IMR-90 (cell line): ENCODE measurements around the gene CPED1. TPM values are rescaled to one million over a fixed set of nuclear protein-coding genes. Genes with fewer than 3 reads are reported as not detected.
"Not testable (repeated sequence)": the region's sequence is repeated elsewhere in the genome, so short reads cannot be mapped to it uniquely, and the experiment has no call there.

ENCODE experiments used
- ATAC-seq: fragments of 200-7000 bp; cut with Tn5 transposase; 2 replicates; pipeline ENCODE4 v1.9.1; 2020; ENCODE audit warnings: low read depth, mild to moderate bottlenecking, moderate library complexity
- BruUV-seq: library from RNA; stranded (reverse); fragments of 400-500 nt; replicated peaks from 2 replicates; lab custom pipeline; 2021; lab: Mats Ljungman, UMichigan
- CTCF ChIA-PET: fragments of 300-600 bp; formaldehyde crosslinking; extraction: SDS; loops from one replicate; lab custom pipeline; 2021; ENCODE audit warnings: antibody characterized with exemption; lab: Yijun Ruan, JAX
- POLR2A ChIA-PET: fragments of 300-600 bp; sonication (Branson Sonifier 250); formaldehyde crosslinking; loops from one replicate; lab custom pipeline; 2022; ENCODE audit warnings: antibody characterized with exemption; ENCODE audit not compliant: unreplicated experiment; lab: Charles Lee
- DNase-seq: peaks from one replicate; pipeline ENCODE4 v3.0.0; 2013
- H2AFZ ChIP-seq: replicated peaks from 2 replicates; pipeline ENCODE3; 2013; ENCODE audit warnings: low read length, mild to moderate bottlenecking; ENCODE audit not compliant: poor library complexity
- H2AK5ac ChIP-seq: 2 replicates; pipeline ENCODE4 v1.6.1; 2013; ENCODE audit warnings: low read depth, low read length, inconsistent platforms
- H2AK9ac ChIP-seq: replicated peaks from 2 replicates; pipeline ENCODE3; 2013; ENCODE audit warnings: mild to moderate bottlenecking, low read depth, low read length, moderate library complexity; ENCODE audit not compliant: poor library complexity
- H2BK120ac ChIP-seq: 2 replicates; pipeline ENCODE4 v1.6.1; 2013; ENCODE audit warnings: low read depth, low read length, inconsistent platforms
- H2BK15ac ChIP-seq: 3 replicates; pipeline ENCODE4 v1.6.1; 2013; ENCODE audit warnings: low read depth, low read length, inconsistent platforms
- H2BK20ac ChIP-seq: 2 replicates; pipeline ENCODE4 v1.6.1; 2013; ENCODE audit warnings: low read depth, mild to moderate bottlenecking, inconsistent platforms, low read length, moderate library complexity
- H2BK5ac ChIP-seq: 2 replicates; pipeline ENCODE4 v1.6.1; 2013; ENCODE audit warnings: mild to moderate bottlenecking, low read depth, low read length, inconsistent platforms; ENCODE audit not compliant: poor library complexity, severe bottlenecking
- H3K14ac ChIP-seq: replicated peaks from 2 replicates; pipeline ENCODE4 v1.6.1; 2013; ENCODE audit warnings: low read depth, low read length, inconsistent platforms
- H3K18ac ChIP-seq: 2 replicates; pipeline ENCODE4 v1.6.1; 2013; ENCODE audit warnings: low read depth, low read length, control low read depth
- H3K23ac ChIP-seq: 2 replicates; pipeline ENCODE4 v1.6.1; 2013; ENCODE audit warnings: low read depth, low read length, inconsistent platforms
- H3K27ac ChIP-seq: 2 replicates; pipeline ENCODE4 v1.5.1; 2013; ENCODE audit warnings: mild to moderate bottlenecking, control low read depth, low read length; ENCODE audit not compliant: insufficient read depth
- H3K27me3 ChIP-seq: 2 replicates; pipeline ENCODE4 v1.6.1; 2013; ENCODE audit warnings: low read length; ENCODE audit not compliant: control insufficient read depth, insufficient read depth
- H3K36me3 ChIP-seq: 2 replicates; pipeline ENCODE4 v1.6.1; 2013; ENCODE audit warnings: low read length, mixed read lengths; ENCODE audit not compliant: control insufficient read depth, insufficient read depth
- H3K4ac ChIP-seq: 2 replicates; pipeline ENCODE4 v1.6.1; 2013; ENCODE audit warnings: low read depth, low read length, inconsistent platforms
- H3K4me1 ChIP-seq: 2 replicates; pipeline ENCODE4 v1.6.1; 2013; ENCODE audit warnings: low read length, mixed read lengths; ENCODE audit not compliant: control insufficient read depth, insufficient read depth
- H3K4me2 ChIP-seq: 2 replicates; pipeline ENCODE4 v1.6.1; 2013; ENCODE audit warnings: low read depth, mild to moderate bottlenecking, control low read depth, low read length, moderate library complexity
- H3K4me3 ChIP-seq: 2 replicates; pipeline ENCODE4 v1.5.1; 2013; ENCODE audit warnings: low read depth, mild to moderate bottlenecking, control low read depth, low read length, moderate library complexity; ENCODE audit not compliant: insufficient read depth
- H3K56ac ChIP-seq: 2 replicates; pipeline ENCODE4 v1.6.1; 2013; ENCODE audit warnings: low read length, inconsistent platforms; ENCODE audit not compliant: insufficient read depth; ENCODE audit errors: extremely low read depth
- H3K79me1 ChIP-seq, 2 experiments: 2 replicates each; pipeline ENCODE4 v1.6.1; 2013; ENCODE audit warnings: low read length in 2 of 2, inconsistent platforms in 1 of 2, low read depth in 1 of 2
- H3K9ac ChIP-seq: 2 replicates; pipeline ENCODE4 v1.6.1; 2013; ENCODE audit warnings: low read depth, low read length, control low read depth
- H3K9me1 ChIP-seq: 2 replicates; pipeline ENCODE4 v1.6.1; 2013; ENCODE audit warnings: low read length, inconsistent platforms; ENCODE audit not compliant: insufficient read depth
- H3K9me3 ChIP-seq: 2 replicates; pipeline ENCODE4 v1.6.1; 2013; ENCODE audit warnings: low read length; ENCODE audit not compliant: control insufficient read depth, insufficient read depth
- H4K20me1 ChIP-seq: 2 replicates; pipeline ENCODE4 v1.6.1; 2013; ENCODE audit warnings: low read length, inconsistent platforms; ENCODE audit not compliant: insufficient read depth
- H4K5ac ChIP-seq: 2 replicates; pipeline ENCODE4 v1.6.1; 2013; ENCODE audit warnings: mild to moderate bottlenecking, low read depth, low read length, control low read depth
- H4K8ac ChIP-seq, 2 experiments: 2 replicates each; pipeline ENCODE4 v1.6.1; 2013; ENCODE audit warnings: low read depth in 2 of 2, low read length in 2 of 2, control low read depth in 1 of 2, inconsistent platforms in 1 of 2
- H4K91ac ChIP-seq: 2 replicates; pipeline ENCODE4 v1.6.1; 2013; ENCODE audit warnings: low read depth, low read length, inconsistent platforms; ENCODE audit not compliant: insufficient read depth
- WGBS, 2 experiments: methylation state at CpG; one replicate each; pipeline versions ENCODE4 v1.1.5 to v1.1.7; 2013; ENCODE audit warnings: missing lambda C conversion rate in 2 of 2; ENCODE audit not compliant: insufficient read length in 1 of 2; ENCODE audit errors: extremely low coverage in 2 of 2; 5-methylcytosine and 5-hydroxymethylcytosine counted together
- dilution Hi-C: fragments of 300-500 bp; cut with HindIII; formaldehyde crosslinking; loops from one replicate; pipeline ENCODE4 v1.14.3; 2018; ENCODE audit warnings: low sequenced_read_pairs; ENCODE audit not compliant: unreplicated experiment
- in situ Hi-C: fragments of 300-500 bp; cut with MboI; formaldehyde crosslinking; loops from 3 replicates; pipeline ENCODE4 v1.14.3; 2019; ENCODE audit warnings: low sequenced_read_pairs, inconsistent platforms, mixed read lengths
- intact Hi-C: fragments of 100-400 bp; cut with micrococcal nuclease; formaldehyde crosslinking; loops from 2 replicates; pipeline ENCODE4 v1.10.0; 2022
- polyA plus RNA-seq, 3 experiments: library from polyadenylated mRNA; depleted of rRNA; stranded (reverse); fragments of >200 nt; gene quantifications; 2 replicates each; pipeline ENCODE4 v1.2.3, GENCODE V29; 2012; ENCODE audit warnings: low replicate concordance in 1 of 3
- total RNA-seq: library from RNA; depleted of rRNA; stranded (reverse); fragments of >200 nt; gene quantifications from 2 replicates; pipeline ENCODE4 v1.2.3, GENCODE V29; 2012

The CPED1 gene
- total and polyA plus RNA-seq, 2 of the 4 experiments (the other 2 are of a cell fraction): 31.2 to 96.8 TPM

DNA sequence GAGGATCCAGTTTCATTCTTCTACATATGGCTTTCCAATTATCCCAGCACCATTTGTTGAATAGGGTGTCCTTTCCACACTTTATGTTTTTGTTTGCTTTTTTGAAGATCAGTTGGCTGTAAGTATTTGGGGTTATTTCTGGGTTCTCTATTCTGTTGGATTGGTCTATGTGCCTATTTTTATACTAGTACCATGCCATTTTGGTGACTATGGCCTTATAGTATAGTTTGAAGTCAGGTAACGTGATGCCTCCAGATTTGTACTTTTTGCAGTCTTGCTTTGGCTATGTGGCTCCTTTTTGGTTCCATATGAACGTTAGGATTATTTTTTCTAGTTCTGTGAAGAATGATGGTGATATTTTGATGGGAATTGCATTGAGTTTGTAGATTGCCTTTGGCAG, 48.8 kb downstream of the CPED1 start:
- ATAC-seq, in situ Hi-C loops, BruUV-seq: not testable (repeated sequence)

More for the DNA sequence above, 48.8 kb downstream of the CPED1 start:
- H3K23ac ChIP-seq, H3K4me1 ChIP-seq, H4K8ac ChIP-seq, dilution Hi-C loops, H3K9ac ChIP-seq, H3K14ac ChIP-seq, H3K4me3 ChIP-seq, H4K20me1 ChIP-seq, H4K91ac ChIP-seq, POLR2A ChIA-PET, DNase-seq, H2BK15ac ChIP-seq, H2BK20ac ChIP-seq, H2AFZ ChIP-seq, H3K36me3 ChIP-seq, H2BK120ac ChIP-seq, H3K56ac ChIP-seq, intact Hi-C loops, H2AK9ac ChIP-seq, H3K4me2 ChIP-seq, H3K9me3 ChIP-seq, H2AK5ac ChIP-seq, H4K5ac ChIP-seq, CTCF ChIA-PET, H3K27me3 ChIP-seq, H3K9me1 ChIP-seq, H3K27ac ChIP-seq, H2BK5ac ChIP-seq, H3K4ac ChIP-seq, H3K18ac ChIP-seq: not testable (repeated sequence)
- peaks cover 23 to 46% of the 10 kb centered on the region in 2 experiments for H3K79me1 ChIP-seq
- no CpG with 5 or more reads among the region's 2 CpGs for WGBS, 2 experiments
